GM19395 (cell line): ENCODE data around the gene TLCD2.
"Not testable (repeated sequence)": the region's sequence is repeated elsewhere in the genome, so short reads cannot be mapped to it uniquely, and the experiment has no call there.

ENCODE experiments used
- ATAC-seq: cut with Tn5 transposase; IDR thresholded peaks from one replicate; pipeline ENCODE4 v1.9.1; 2021; ENCODE audit warnings: mild to moderate bottlenecking, moderate library complexity; ENCODE audit not compliant: unreplicated experiment

TLCD2 gene

GRCh38 chr17:1718362-1719165 is 8.4 kb upstream of the TLCD2 start:
- ATAC-seq, result no peak

GRCh38 chr17:1716912-1717695 is 6.9 kb upstream of the TLCD2 start:
- ATAC-seq, result peak; percentile 53

- peak; percentile 76 for ATAC-seq
Observed at GRCh38 chr17:1716076-1716911, 6.1 kb upstream of the TLCD2 start.

GRCh38 chr17:1715803-1716075 is 5.6 kb upstream of the TLCD2 start:
- no peak for ATAC-seq

- ATAC-seq, result no peak
Observed at GRCh38 chr17:1714980-1715802, 5.0 kb upstream of the TLCD2 start.

GRCh38 chr17:1714427-1714979 is 4.3 kb upstream of the TLCD2 start:
- no peak for ATAC-seq

GRCh38 chr17:1713878-1714426 is 3.8 kb upstream of the TLCD2 start:
- no peak for ATAC-seq

GRCh38 chr17:1713160-1713877 is 3.1 kb upstream of the TLCD2 start:
- ATAC-seq, result no peak

- ATAC-seq, result no peak
Observed at GRCh38 chr17:1712271-1712670, 2.1 kb upstream of the TLCD2 start.

- ATAC-seq, result no peak
Observed at GRCh38 chr17:1711804-1712203, 1.6 kb upstream of the TLCD2 start.

GRCh38 chr17:1710807-1711553 is 803 bp upstream of the TLCD2 start:
- ATAC-seq, result no peak

- ATAC-seq, result no peak
Observed at GRCh38 chr17:1709403-1709951, 700 bp downstream of the TLCD2 start.

GRCh38 chr17:1708791-1709346 is 1.3 kb downstream of the TLCD2 start:
- not testable (repeated sequence) for ATAC-seq

GRCh38 chr17:1707107-1707506 is 3.1 kb downstream of the TLCD2 start:
- no peak for ATAC-seq

- no peak for ATAC-seq
Observed at GRCh38 chr17:1705004-1705403, 5.2 kb downstream of the TLCD2 start.

- ATAC-seq, result no peak
Observed at GRCh38 chr17:1703063-1703462, 7.1 kb downstream of the TLCD2 start.

GRCh38 chr17:1699891-1700290 is 10.3 kb downstream of the TLCD2 start:
- not testable (repeated sequence) for ATAC-seq

GRCh38 chr17:1697681-1698080 is 12.5 kb downstream of the TLCD2 start:
- no peak for ATAC-seq
